ENCODE data around the gene SHISA9.

SHISA9 gene

DNA sequence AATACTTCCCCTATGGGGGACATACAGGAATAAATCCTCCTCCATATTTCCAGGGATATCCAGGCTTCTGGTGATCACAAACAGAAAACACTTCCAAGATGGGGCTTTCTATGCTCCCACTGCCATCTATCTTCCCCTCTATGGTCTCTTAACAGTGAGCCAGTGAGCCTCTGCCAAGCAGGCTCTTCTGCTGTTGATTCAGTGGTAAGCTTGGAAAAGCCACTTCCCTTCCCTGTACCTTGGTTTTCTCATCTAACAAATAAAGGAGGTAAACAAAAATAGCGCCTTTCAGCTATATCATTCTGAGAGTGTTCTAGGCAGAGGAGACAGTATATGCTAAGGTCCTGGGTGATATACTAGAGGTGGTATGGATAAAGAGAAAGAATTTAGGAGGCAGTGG, 368.0 kb downstream of the SHISA9 start:
- no peak for DNase-seq (ENCODE audit: low read depth in 2 of 2)

DNA sequence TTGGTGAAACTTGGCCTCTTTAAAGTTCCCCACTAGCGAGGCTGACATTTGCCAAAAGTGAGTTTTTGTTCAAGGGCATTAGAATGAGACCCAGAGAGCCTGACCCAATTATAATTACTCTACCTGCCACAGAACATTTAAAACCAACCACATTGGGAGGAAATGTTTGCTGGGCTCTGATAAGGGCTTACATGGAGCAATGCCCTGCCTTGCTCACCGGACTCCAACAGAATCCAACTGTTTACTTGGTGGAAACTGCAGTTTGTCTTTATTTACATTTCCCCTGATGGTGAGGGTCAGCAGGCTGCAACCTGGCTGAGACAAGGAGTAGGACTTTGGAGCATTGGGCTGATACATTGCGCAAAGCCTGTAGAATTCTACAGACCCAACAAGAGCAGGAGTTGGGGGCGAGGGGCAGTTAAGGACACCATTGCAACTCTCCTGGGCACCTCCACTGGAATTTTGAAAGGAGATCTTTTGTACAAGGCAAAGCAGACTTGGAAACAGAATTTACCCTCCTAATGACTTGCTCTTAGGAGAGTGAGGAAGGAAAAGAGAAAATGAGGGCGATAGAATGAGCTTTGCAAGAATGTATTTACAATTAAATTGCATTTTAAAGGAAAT, 368.6 kb downstream of the SHISA9 start:
- DNase-seq (ENCODE audit: low read depth in 2 of 2) = no peak

DNA sequence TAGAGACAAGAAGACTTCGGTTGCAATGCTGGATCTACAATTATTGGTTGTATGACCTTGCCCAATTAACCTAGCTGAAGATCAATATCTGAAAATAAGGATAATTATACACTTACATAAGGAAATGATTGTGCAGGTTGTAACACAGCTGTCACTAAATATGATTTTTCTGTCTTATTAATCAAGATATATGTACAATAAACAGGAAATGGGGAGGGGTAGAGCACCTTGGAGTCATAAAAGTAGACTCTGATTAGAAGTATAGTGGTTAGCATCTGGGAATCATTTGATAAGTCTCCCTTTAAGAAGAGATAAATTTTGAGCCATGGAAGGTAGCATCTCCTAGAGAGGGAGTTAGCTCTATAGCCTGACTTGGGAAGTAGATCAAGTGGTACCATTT, 369.2 kb downstream of the SHISA9 start:
- DNase-seq (ENCODE audit: low read depth in 2 of 2) = no peak

DNA sequence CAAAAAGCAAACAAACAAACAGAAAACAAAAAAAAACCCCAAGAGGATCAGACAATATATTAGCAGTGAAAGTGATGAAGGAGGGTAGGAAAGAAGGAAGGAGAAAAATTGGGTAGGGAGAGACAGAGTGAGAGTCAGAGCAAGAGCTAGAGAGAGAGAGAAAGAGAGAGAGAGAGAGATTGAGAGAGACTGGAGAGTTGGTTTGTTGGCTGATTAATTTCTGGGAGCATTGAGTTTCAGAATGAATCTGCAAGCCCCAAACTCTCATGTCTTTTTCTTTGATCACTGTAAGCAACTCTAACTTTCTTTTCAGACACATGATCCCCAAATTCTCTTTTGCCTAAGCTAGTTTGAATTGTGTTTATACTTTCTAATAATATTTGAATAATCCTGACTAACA, 388.1 kb downstream of the SHISA9 start:
- no peak for DNase-seq (ENCODE audit: low read depth in 2 of 2)
